Fibroblast of lung (primary cell): ENCODE data around the gene ZNF827. TPM values are rescaled to one million over a fixed set of nuclear protein-coding genes. Genes with fewer than 3 reads are reported as not detected.

ENCODE experiments used
- DNase-seq, 2 donors: peaks; one replicate each; pipeline versions ENCODE4 v3.0.0 to v3.0.0-alpha.2; 2010; ENCODE audit warnings: low read depth in 2 of 2
- H2AFZ ChIP-seq: 2 replicates; pipeline ENCODE4 v1.5.1; 2012; ENCODE audit warnings: low read length, control low read depth, inconsistent platforms
- H3K27ac ChIP-seq: 2 replicates; pipeline ENCODE4 v1.5.1; 2011; ENCODE audit warnings: low read length, control low read depth; ENCODE audit not compliant: insufficient read depth
- H3K27me3 ChIP-seq: 2 replicates; pipeline ENCODE4 v1.5.1; 2011; ENCODE audit warnings: mild to moderate bottlenecking, low read length; ENCODE audit not compliant: control insufficient read depth, insufficient read depth
- H3K36me3 ChIP-seq: 2 replicates; pipeline ENCODE4 v1.5.1; 2011; ENCODE audit warnings: low read length; ENCODE audit not compliant: control insufficient read depth, insufficient read depth
- H3K4me1 ChIP-seq: 2 replicates; pipeline ENCODE4 v1.5.1; 2011; ENCODE audit warnings: low read length; ENCODE audit not compliant: control insufficient read depth, insufficient read depth; ENCODE audit errors: extremely low read depth
- H3K4me2 ChIP-seq: 2 replicates; pipeline ENCODE4 v1.5.1; 2011; ENCODE audit warnings: low read length, control low read depth; ENCODE audit not compliant: insufficient read depth; ENCODE audit errors: extremely low read depth
- H3K4me3 ChIP-seq, 4 experiments: fragments of 200-600 bp in 1 of 4; sonication (generic) in 1 of 4; replicated peaks in 1 of 4; 2 replicates each; pipeline ENCODE4 v1.5.1; 2011 to 2016; ENCODE audit warnings: low read length in 4 of 4, low read depth in 3 of 4, mild to moderate bottlenecking in 3 of 4, control low read depth in 2 of 4, inconsistent platforms in 1 of 4, mixed read lengths in 1 of 4; ENCODE audit not compliant: insufficient read depth in 1 of 4; ENCODE audit errors: control extremely low read depth in 1 of 4
- H3K79me2 ChIP-seq: 2 replicates; pipeline ENCODE4 v1.5.1; 2012; ENCODE audit warnings: mild to moderate bottlenecking, low read length, inconsistent platforms; ENCODE audit not compliant: control insufficient read depth, insufficient read depth
- H3K9ac ChIP-seq: 2 replicates; pipeline ENCODE4 v1.5.1; 2011; ENCODE audit warnings: mild to moderate bottlenecking, low read length, control low read depth; ENCODE audit not compliant: insufficient read depth
- H3K9me3 ChIP-seq: 2 replicates; pipeline ENCODE4 v1.5.1; 2012; ENCODE audit warnings: low read depth, low read length; ENCODE audit not compliant: control insufficient read depth, insufficient read depth
- H4K20me1 ChIP-seq: 2 replicates; pipeline ENCODE4 v1.5.1; 2011; ENCODE audit warnings: low read length; ENCODE audit not compliant: control insufficient read depth, insufficient read depth; ENCODE audit errors: extremely low read depth
- CTCF ChIP-seq, 2 donors: IDR thresholded peaks in 1 of 2; conservative IDR thresholded peaks in 1 of 2; 1 replicate in 1 of 2; 2 replicates in 1 of 2; pipeline ENCODE4 v1.5.1; 2011 to 2012; ENCODE audit warnings: low read length in 2 of 2, control low read depth in 1 of 2, inconsistent platforms in 1 of 2, low read depth in 1 of 2, mild to moderate bottlenecking in 1 of 2
- EZH2 ChIP-seq: IDR thresholded peaks from 2 replicates; pipeline ENCODE4 v1.5.1; 2012; ENCODE audit warnings: low read length, control low read depth, mild to moderate bottlenecking; ENCODE audit errors: missing control alignments
- polyA plus RNA-seq, 2 donors: library from polyadenylated mRNA; depleted of rRNA in 1 of 2; stranded (reverse) in 1 of 2; unstranded in 1 of 2; fragments of >200 nt; gene quantifications; 2 replicates each; pipeline ENCODE4 v1.2.1, GENCODE V29; 2011 to 2012; ENCODE audit warnings: missing spikeins in 1 of 2
- total RNA-seq: library from RNA; depleted of rRNA; stranded (reverse); fragments of >200 nt; gene quantifications from 2 replicates; pipeline ENCODE4 v1.2.1, GENCODE V29; 2014

Gene ZNF827
- total and polyA plus RNA-seq, 2 donors (not counting 1 experiment from before 2014, with no cell fraction given): 5.8 to 7.1 TPM

DNA sequence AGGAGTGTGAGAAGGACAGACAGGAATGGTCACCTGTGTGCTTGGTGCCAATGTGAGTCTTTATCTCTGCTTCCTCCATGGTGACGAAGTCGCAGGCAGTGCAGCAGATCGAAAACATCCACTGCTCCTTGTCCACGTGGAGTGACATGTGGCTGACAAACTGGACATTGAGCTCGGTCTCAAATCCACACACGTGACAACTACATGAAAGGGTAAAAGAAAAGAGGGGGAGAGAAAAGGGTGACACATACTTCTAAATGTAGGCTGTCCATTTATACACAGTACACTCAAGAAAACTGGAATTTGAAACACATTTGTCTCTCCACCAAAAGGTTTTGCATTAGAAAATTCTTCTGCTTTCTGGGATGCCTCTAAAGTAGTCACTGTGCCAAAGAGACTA is 164.2 kb downstream of the ZNF827 start:
- Histone ChIP-seq H3K27ac (no peak overlapping the region), H3K4me2 (no peak overlapping the region), H2AFZ (no peak overlapping the region), H3K4me3 (no peak overlapping the region), H3K36me3 (peaks cover 1% of the 10 kb centered on the region), H3K79me2 (no peaks in the 10 kb centered on the region), H3K9me3 (no peaks in the 10 kb centered on the region), H4K20me1 (no peaks in the 10 kb centered on the region), H3K9ac (no peak overlapping the region), H3K4me1 (no peaks in the 10 kb centered on the region), H3K27me3 (no peaks in the 10 kb centered on the region)
- no peak for TF ChIP-seq CTCF (conservative IDR thresholded peaks at IDR 0.05 in 1 of 2, IDR thresholded peaks at IDR 0.05 in 1 of 2; ENCODE audit: low read depth in 1 of 2, low read length in 2 of 2)
- TF ChIP-seq EZH2: no peak
- no peak for DNase-seq

GRCh38 chr4:145773581-145774234 is 164.9 kb downstream of the ZNF827 start:
- no peaks in the 10 kb centered on the region for H3K9me3 ChIP-seq
- no peak overlapping the region for H3K9ac ChIP-seq
- H3K4me1 ChIP-seq: no peaks in the 10 kb centered on the region
- DNase-seq: peak in 1 of 2 donors; percentile 71
- TF ChIP-seq EZH2: no peak
- TF ChIP-seq CTCF (conservative IDR thresholded peaks at IDR 0.05 in 1 of 2, IDR thresholded peaks at IDR 0.05 in 1 of 2; ENCODE audit: low read depth in 1 of 2, low read length in 2 of 2): no peak
- no peaks in the 10 kb centered on the region for H3K79me2 ChIP-seq
- no peaks in the 10 kb centered on the region for H3K27me3 ChIP-seq
- H3K4me2 ChIP-seq: no peak overlapping the region
- no peak overlapping the region for H3K27ac ChIP-seq
- no peak overlapping the region for H2AFZ ChIP-seq
- H3K4me3 ChIP-seq: no peak overlapping the region
- H4K20me1 ChIP-seq: no peaks in the 10 kb centered on the region
- H3K36me3 ChIP-seq: peaks cover 1% of the 10 kb centered on the region

DNA sequence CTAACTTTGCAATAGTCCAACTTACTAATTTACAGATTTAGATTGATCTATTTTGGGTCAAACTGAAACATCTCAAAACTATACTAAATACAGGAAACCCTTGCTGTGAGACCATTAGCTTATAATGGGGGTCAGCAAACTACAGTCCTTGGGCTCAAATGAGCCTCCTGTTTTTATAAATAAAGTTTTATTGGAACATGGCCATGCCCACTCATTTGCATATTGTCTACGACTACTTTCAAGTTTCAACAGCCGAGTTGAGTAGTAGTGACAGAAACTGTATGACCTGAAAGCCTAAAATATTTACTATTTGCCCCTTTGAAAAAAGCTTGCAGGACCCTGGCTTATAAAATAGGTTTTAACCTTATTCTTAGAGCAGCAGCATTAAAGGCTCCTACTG is 166.3 kb downstream of the ZNF827 start:
- Histone ChIP-seq H3K36me3 (peaks cover 1% of the 10 kb centered on the region), H3K4me3 (no peak overlapping the region), H3K9ac (no peak overlapping the region), H3K4me1 (no peaks in the 10 kb centered on the region), H3K27me3 (no peaks in the 10 kb centered on the region), H2AFZ (no peak overlapping the region), H3K9me3 (no peaks in the 10 kb centered on the region), H4K20me1 (no peaks in the 10 kb centered on the region), H3K79me2 (no peaks in the 10 kb centered on the region), H3K27ac (no peak overlapping the region), H3K4me2 (no peak overlapping the region)
- TF ChIP-seq EZH2 (no peak), CTCF (conservative IDR thresholded peaks at IDR 0.05 in 1 of 2, IDR thresholded peaks at IDR 0.05 in 1 of 2; ENCODE audit: low read depth in 1 of 2, low read length in 2 of 2) (no peak)
- no peak for DNase-seq
